Measurements from ENCODE around the gene MPZL2. TPM values are rescaled to one million over a fixed set of nuclear protein-coding genes. Genes with fewer than 3 reads are reported as not detected.
A peak's percentile ranks its signal among the peaks of the same experiment; 100 is the strongest.

Gene MPZL2
- total RNA-seq, 1 donor from 2014 or later = 32.8 TPM

GRCh38 chr11:118263112-118263511 lies 985 bp downstream of the MPZL2 start:
- Mint-ChIP-seq H3K27me3 (ENCODE audit: low read depth) (peaks cover 27% of the 10 kb centered on the region), H3K36me3 (peaks cover 22% of the 10 kb centered on the region), H3K27ac (peak overlapping the region; percentile 93), H3K4me1 (peaks cover 43% of the 10 kb centered on the region), H3K9me3 (peaks cover 5% of the 10 kb centered on the region), H3K4me3 (peak overlapping the region; percentile 73)
- TF ChIP-seq CTCF (IDR thresholded peaks at IDR 0.05; ENCODE audit: unreplicated experiment) = no peak
- no peak for DNase-seq (ENCODE audit: low spot score in 2 of 2, unreplicated experiment in 2 of 2)

- no peak for DNase-seq (ENCODE audit: low spot score in 2 of 2, unreplicated experiment in 2 of 2)
- H3K27me3 Mint-ChIP-seq (ENCODE audit: low read depth) = peaks cover 22% of the 10 kb centered on the region
- H3K36me3 Mint-ChIP-seq = peaks cover 24% of the 10 kb centered on the region
- H3K27ac Mint-ChIP-seq = no peak overlapping the region
- no peak for TF ChIP-seq CTCF (IDR thresholded peaks at IDR 0.05; ENCODE audit: unreplicated experiment)
- H3K4me1 Mint-ChIP-seq = peaks cover 34% of the 10 kb centered on the region
- no peak overlapping the region for H3K4me3 Mint-ChIP-seq
- H3K9me3 Mint-ChIP-seq = peaks cover 5% of the 10 kb centered on the region
Measured at GRCh38 chr11:118260353-118260752, 3.7 kb downstream of the MPZL2 start.

GRCh38 chr11:118259138-118259537 lies 5.0 kb downstream of the MPZL2 start:
- Mint-ChIP-seq H3K27me3 (ENCODE audit: low read depth) (peaks cover 19% of the 10 kb centered on the region), H3K4me1 (peaks cover 22% of the 10 kb centered on the region), H3K9me3 (peaks cover 5% of the 10 kb centered on the region), H3K36me3 (peaks cover 27% of the 10 kb centered on the region), H3K4me3 (no peak overlapping the region), H3K27ac (no peak overlapping the region)
- no peak for DNase-seq (ENCODE audit: low spot score in 2 of 2, unreplicated experiment in 2 of 2)
- no peak for TF ChIP-seq CTCF (IDR thresholded peaks at IDR 0.05; ENCODE audit: unreplicated experiment)

GRCh38 chr11:118258410-118258809 lies 5.7 kb downstream of the MPZL2 start:
- Mint-ChIP-seq H3K27ac (no peak overlapping the region), H3K4me1 (peaks cover 15% of the 10 kb centered on the region), H3K4me3 (no peak overlapping the region), H3K9me3 (peaks cover 5% of the 10 kb centered on the region), H3K27me3 (ENCODE audit: low read depth) (peaks cover 19% of the 10 kb centered on the region), H3K36me3 (peaks cover 27% of the 10 kb centered on the region)
- no peak for TF ChIP-seq CTCF (IDR thresholded peaks at IDR 0.05; ENCODE audit: unreplicated experiment)
- no peak for DNase-seq (ENCODE audit: low spot score in 2 of 2, unreplicated experiment in 2 of 2)

- H3K27me3 Mint-ChIP-seq (ENCODE audit: low read depth) = peaks cover 20% of the 10 kb centered on the region
- no peak for DNase-seq (ENCODE audit: low spot score in 2 of 2, unreplicated experiment in 2 of 2)
- H3K9me3 Mint-ChIP-seq = no peaks in the 10 kb centered on the region
- peaks cover 10% of the 10 kb centered on the region for H3K4me1 Mint-ChIP-seq
- peak overlapping the region; percentile 100 for H3K27ac Mint-ChIP-seq
- TF ChIP-seq CTCF (IDR thresholded peaks at IDR 0.05; ENCODE audit: unreplicated experiment) = no peak
- peaks cover 3% of the 10 kb centered on the region for H3K36me3 Mint-ChIP-seq
- peak overlapping the region; percentile 96 for H3K4me3 Mint-ChIP-seq
Measured at GRCh38 chr11:118252688-118253087, 11.4 kb downstream of the MPZL2 start.
